IMR-90 (cell line): ENCODE results near the gene SKIL. TPM values are rescaled to one million over a fixed set of nuclear protein-coding genes. Genes with fewer than 3 reads are reported as not detected.

Source experiments
- ATAC-seq: fragments of 200-7000 bp; cut with Tn5 transposase; 2 replicates; pipeline ENCODE4 v1.9.1; 2020; ENCODE audit warnings: low read depth, mild to moderate bottlenecking, moderate library complexity
- BruUV-seq: library from RNA; stranded (reverse); fragments of 400-500 nt; replicated peaks from 2 replicates; lab custom pipeline; 2021; lab: Mats Ljungman, UMichigan
- CTCF ChIA-PET: fragments of 300-600 bp; formaldehyde crosslinking; extraction: SDS; loops from one replicate; lab custom pipeline; 2021; ENCODE audit warnings: antibody characterized with exemption; lab: Yijun Ruan, JAX
- POLR2A ChIA-PET: fragments of 300-600 bp; sonication (Branson Sonifier 250); formaldehyde crosslinking; loops from one replicate; lab custom pipeline; 2022; ENCODE audit warnings: antibody characterized with exemption; ENCODE audit not compliant: unreplicated experiment; lab: Charles Lee
- DNase-seq: peaks from one replicate; pipeline ENCODE4 v3.0.0; 2013
- H2AFZ ChIP-seq: replicated peaks from 2 replicates; pipeline ENCODE3; 2013; ENCODE audit warnings: low read length, mild to moderate bottlenecking; ENCODE audit not compliant: poor library complexity
- H2AK5ac ChIP-seq: 2 replicates; pipeline ENCODE4 v1.6.1; 2013; ENCODE audit warnings: low read depth, low read length, inconsistent platforms
- H2AK9ac ChIP-seq: replicated peaks from 2 replicates; pipeline ENCODE3; 2013; ENCODE audit warnings: mild to moderate bottlenecking, low read depth, low read length, moderate library complexity; ENCODE audit not compliant: poor library complexity
- H2BK120ac ChIP-seq: 2 replicates; pipeline ENCODE4 v1.6.1; 2013; ENCODE audit warnings: low read depth, low read length, inconsistent platforms
- H2BK15ac ChIP-seq: 3 replicates; pipeline ENCODE4 v1.6.1; 2013; ENCODE audit warnings: low read depth, low read length, inconsistent platforms
- H2BK20ac ChIP-seq: 2 replicates; pipeline ENCODE4 v1.6.1; 2013; ENCODE audit warnings: low read depth, mild to moderate bottlenecking, inconsistent platforms, low read length, moderate library complexity
- H2BK5ac ChIP-seq: 2 replicates; pipeline ENCODE4 v1.6.1; 2013; ENCODE audit warnings: mild to moderate bottlenecking, low read depth, low read length, inconsistent platforms; ENCODE audit not compliant: poor library complexity, severe bottlenecking
- H3K14ac ChIP-seq: replicated peaks from 2 replicates; pipeline ENCODE4 v1.6.1; 2013; ENCODE audit warnings: low read depth, low read length, inconsistent platforms
- H3K18ac ChIP-seq: 2 replicates; pipeline ENCODE4 v1.6.1; 2013; ENCODE audit warnings: low read depth, low read length, control low read depth
- H3K23ac ChIP-seq: 2 replicates; pipeline ENCODE4 v1.6.1; 2013; ENCODE audit warnings: low read depth, low read length, inconsistent platforms
- H3K27ac ChIP-seq: 2 replicates; pipeline ENCODE4 v1.5.1; 2013; ENCODE audit warnings: mild to moderate bottlenecking, control low read depth, low read length; ENCODE audit not compliant: insufficient read depth
- H3K27me3 ChIP-seq: 2 replicates; pipeline ENCODE4 v1.6.1; 2013; ENCODE audit warnings: low read length; ENCODE audit not compliant: control insufficient read depth, insufficient read depth
- H3K36me3 ChIP-seq: 2 replicates; pipeline ENCODE4 v1.6.1; 2013; ENCODE audit warnings: low read length, mixed read lengths; ENCODE audit not compliant: control insufficient read depth, insufficient read depth
- H3K4ac ChIP-seq: 2 replicates; pipeline ENCODE4 v1.6.1; 2013; ENCODE audit warnings: low read depth, low read length, inconsistent platforms
- H3K4me1 ChIP-seq: 2 replicates; pipeline ENCODE4 v1.6.1; 2013; ENCODE audit warnings: low read length, mixed read lengths; ENCODE audit not compliant: control insufficient read depth, insufficient read depth
- H3K4me2 ChIP-seq: 2 replicates; pipeline ENCODE4 v1.6.1; 2013; ENCODE audit warnings: low read depth, mild to moderate bottlenecking, control low read depth, low read length, moderate library complexity
- H3K4me3 ChIP-seq: 2 replicates; pipeline ENCODE4 v1.5.1; 2013; ENCODE audit warnings: low read depth, mild to moderate bottlenecking, control low read depth, low read length, moderate library complexity; ENCODE audit not compliant: insufficient read depth
- H3K56ac ChIP-seq: 2 replicates; pipeline ENCODE4 v1.6.1; 2013; ENCODE audit warnings: low read length, inconsistent platforms; ENCODE audit not compliant: insufficient read depth; ENCODE audit errors: extremely low read depth
- H3K79me1 ChIP-seq, 2 experiments: 2 replicates each; pipeline ENCODE4 v1.6.1; 2013; ENCODE audit warnings: low read length in 2 of 2, inconsistent platforms in 1 of 2, low read depth in 1 of 2
- H3K9ac ChIP-seq: 2 replicates; pipeline ENCODE4 v1.6.1; 2013; ENCODE audit warnings: low read depth, low read length, control low read depth
- H3K9me1 ChIP-seq: 2 replicates; pipeline ENCODE4 v1.6.1; 2013; ENCODE audit warnings: low read length, inconsistent platforms; ENCODE audit not compliant: insufficient read depth
- H3K9me3 ChIP-seq: 2 replicates; pipeline ENCODE4 v1.6.1; 2013; ENCODE audit warnings: low read length; ENCODE audit not compliant: control insufficient read depth, insufficient read depth
- H4K20me1 ChIP-seq: 2 replicates; pipeline ENCODE4 v1.6.1; 2013; ENCODE audit warnings: low read length, inconsistent platforms; ENCODE audit not compliant: insufficient read depth
- H4K5ac ChIP-seq: 2 replicates; pipeline ENCODE4 v1.6.1; 2013; ENCODE audit warnings: mild to moderate bottlenecking, low read depth, low read length, control low read depth
- H4K8ac ChIP-seq, 2 experiments: 2 replicates each; pipeline ENCODE4 v1.6.1; 2013; ENCODE audit warnings: low read depth in 2 of 2, low read length in 2 of 2, control low read depth in 1 of 2, inconsistent platforms in 1 of 2
- H4K91ac ChIP-seq: 2 replicates; pipeline ENCODE4 v1.6.1; 2013; ENCODE audit warnings: low read depth, low read length, inconsistent platforms; ENCODE audit not compliant: insufficient read depth
- MAZ ChIP-seq: IDR thresholded peaks from 2 replicates; pipeline ENCODE4 v1.6.1; 2012; ENCODE audit warnings: low read depth, mild to moderate bottlenecking, low read length, improper control_type of control experiment, moderate library complexity, borderline replicate concordance
- MXI1 ChIP-seq: IDR thresholded peaks from 2 replicates; pipeline ENCODE4 v1.6.1; 2012; ENCODE audit warnings: low read depth, mild to moderate bottlenecking, low read length, moderate library complexity, borderline replicate concordance
- POLR2A ChIP-seq: IDR thresholded peaks from 2 replicates; pipeline ENCODE4 v1.6.1; 2012; ENCODE audit warnings: mild to moderate bottlenecking, low read depth, low read length
- RAD21 ChIP-seq: IDR thresholded peaks from 2 replicates; pipeline ENCODE4 v1.6.1; 2012; ENCODE audit warnings: low read length, improper control_type of control experiment
- RFX5 ChIP-seq: IDR thresholded peaks from 2 replicates; pipeline ENCODE4 v1.8.0; 2012; ENCODE audit warnings: low read depth, mild to moderate bottlenecking, low read length, moderate library complexity
- SMC3 ChIP-seq: fragments of 150-350 bp; IDR thresholded peaks from 2 replicates; pipeline ENCODE4 v1.6.1; 2016; ENCODE audit warnings: low read depth, mild to moderate bottlenecking, antibody characterized with exemption, low read length, moderate library complexity
- USF2 ChIP-seq: fragments of 150-350 bp; IDR thresholded peaks from 2 replicates; pipeline ENCODE4 v1.6.1; 2017; ENCODE audit warnings: mild to moderate bottlenecking, antibody characterized with exemption, low read length, low read depth
- dilution Hi-C: fragments of 300-500 bp; cut with HindIII; formaldehyde crosslinking; loops from one replicate; pipeline ENCODE4 v1.14.3; 2018; ENCODE audit warnings: low sequenced_read_pairs; ENCODE audit not compliant: unreplicated experiment
- in situ Hi-C: fragments of 300-500 bp; cut with MboI; formaldehyde crosslinking; loops from 3 replicates; pipeline ENCODE4 v1.14.3; 2019; ENCODE audit warnings: low sequenced_read_pairs, inconsistent platforms, mixed read lengths
- intact Hi-C: fragments of 100-400 bp; cut with micrococcal nuclease; formaldehyde crosslinking; loops from 2 replicates; pipeline ENCODE4 v1.10.0; 2022
- polyA plus RNA-seq, 3 experiments: library from polyadenylated mRNA; depleted of rRNA; stranded (reverse); fragments of >200 nt; gene quantifications; 2 replicates each; pipeline ENCODE4 v1.2.3, GENCODE V29; 2012; ENCODE audit warnings: low replicate concordance in 1 of 3
- total RNA-seq: library from RNA; depleted of rRNA; stranded (reverse); fragments of >200 nt; gene quantifications from 2 replicates; pipeline ENCODE4 v1.2.3, GENCODE V29; 2012
- TF ChIP-seq, protein P1 (sequence below): conservative IDR thresholded peaks from 2 replicates; pipeline ENCODE4 v1.5.1; 2012; ENCODE audit warnings: mild to moderate bottlenecking, low read depth, low read length, improper control_type of control experiment

The SKIL gene
- total and polyA plus RNA-seq, 2 of the 4 experiments (the other 2 are of a cell fraction), result 9.2 to 55.9 TPM

GRCh38 chr3:170442947-170443346, 85.4 kb downstream of the SKIL start:
- no peak overlapping the region for H3K23ac ChIP-seq
- H4K91ac ChIP-seq, result no peak overlapping the region
- H2AK5ac ChIP-seq, result no peak overlapping the region
- no peak overlapping the region for H3K4ac ChIP-seq
- H2BK15ac ChIP-seq, result no peak overlapping the region
- H3K18ac ChIP-seq, result no peak overlapping the region
- peaks cover 5% of the 10 kb centered on the region; the same call in 1 of the 2 replicates for H3K36me3 ChIP-seq
- TF ChIP-seq, protein P1, sequence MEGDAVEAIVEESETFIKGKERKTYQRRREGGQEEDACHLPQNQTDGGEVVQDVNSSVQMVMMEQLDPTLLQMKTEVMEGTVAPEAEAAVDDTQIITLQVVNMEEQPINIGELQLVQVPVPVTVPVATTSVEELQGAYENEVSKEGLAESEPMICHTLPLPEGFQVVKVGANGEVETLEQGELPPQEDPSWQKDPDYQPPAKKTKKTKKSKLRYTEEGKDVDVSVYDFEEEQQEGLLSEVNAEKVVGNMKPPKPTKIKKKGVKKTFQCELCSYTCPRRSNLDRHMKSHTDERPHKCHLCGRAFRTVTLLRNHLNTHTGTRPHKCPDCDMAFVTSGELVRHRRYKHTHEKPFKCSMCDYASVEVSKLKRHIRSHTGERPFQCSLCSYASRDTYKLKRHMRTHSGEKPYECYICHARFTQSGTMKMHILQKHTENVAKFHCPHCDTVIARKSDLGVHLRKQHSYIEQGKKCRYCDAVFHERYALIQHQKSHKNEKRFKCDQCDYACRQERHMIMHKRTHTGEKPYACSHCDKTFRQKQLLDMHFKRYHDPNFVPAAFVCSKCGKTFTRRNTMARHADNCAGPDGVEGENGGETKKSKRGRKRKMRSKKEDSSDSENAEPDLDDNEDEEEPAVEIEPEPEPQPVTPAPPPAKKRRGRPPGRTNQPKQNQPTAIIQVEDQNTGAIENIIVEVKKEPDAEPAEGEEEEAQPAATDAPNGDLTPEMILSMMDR, result no peak
- TF ChIP-seq RAD21 (no peak), SMC3 (no peak), MXI1 (no peak), POLR2A (no peak), MAZ (no peak), USF2 (peak; percentile 78), RFX5 (0 out of 2 replicates have a peak, but pooled peaks have one; percentile 31)
- in situ Hi-C loops, result no loop called here
- dilution Hi-C loops, result no loop called here
- H3K9me1 ChIP-seq, result peaks cover 8% of the 10 kb centered on the region
- H2BK20ac ChIP-seq, result no peak overlapping the region
- H4K5ac ChIP-seq, result no peak overlapping the region
- DNase-seq (peak; percentile 51), ATAC-seq (peak; percentile 55)
- no peak overlapping the region for H3K4me3 ChIP-seq
- H3K27ac ChIP-seq, result no peak overlapping the region
- no peak overlapping the region for H3K9ac ChIP-seq
- H2BK120ac ChIP-seq, result no peak overlapping the region
- H3K56ac ChIP-seq, result no peak overlapping the region
- 0 out of 2 replicates have a peak, but pooled peaks cover 5% of the 10 kb centered on the region for H4K20me1 ChIP-seq
- no TSS peak for BruUV-seq
- ChIA-PET CTCF (no interaction called here), POLR2A (no interaction called here)
- no peaks in the 10 kb centered on the region for H3K27me3 ChIP-seq
- H3K14ac ChIP-seq, result no peak overlapping the region
- H2BK5ac ChIP-seq, result no peak overlapping the region
- H3K4me2 ChIP-seq, result no peak overlapping the region
- H2AK9ac ChIP-seq, result no peak overlapping the region
- H3K79me1 ChIP-seq, result peaks cover 0 to 5% of the 10 kb centered on the region in 2 experiments; a peak in 1 of 4 replicates
- no peak overlapping the region for H4K8ac ChIP-seq
- H3K4me1 ChIP-seq, result peaks cover 6% of the 10 kb centered on the region; the same call in 1 of the 2 replicates
- intact Hi-C loops, result loop anchor here (5.0 kb wide), 1 partner anchor 309 kb away; no protein-coding TSS in a partner anchor
- H2AFZ ChIP-seq, result no peak overlapping the region
- H3K9me3 ChIP-seq, result no peaks in the 10 kb centered on the region
